Esophagus squamous epithelium (tissue), 5 donors: ENCODE data around the gene LEPROT. TPM values are rescaled to one million over a fixed set of nuclear protein-coding genes. Genes with fewer than 3 reads are reported as not detected.

Source experiments
- DNase-seq: peaks from one replicate; lab custom pipeline; 2025; lab: John Stamatoyannopoulos, UW
- H3K27ac ChIP-seq, 4 donors: fragments of 200-600 bp; sonication (generic); one replicate each; pipeline ENCODE4 v1.5.1; 2016 to 2019; ENCODE audit warnings: mild to moderate bottlenecking in 1 of 4
- H3K27me3 ChIP-seq, 4 donors: fragments of 200-600 bp; sonication (generic); 1 replicate in 3 of 4; 2 replicates in 1 of 4; pipeline versions ENCODE4 v1.5.1 to v1.6.0; 2017 to 2021; ENCODE audit warnings: antibody characterized with exemption in 1 of 4
- H3K36me3 ChIP-seq, 3 donors: fragments of 200-600 bp; sonication (generic); one replicate each; pipeline ENCODE4 v1.5.1; 2016 to 2019
- H3K4me1 ChIP-seq, 3 donors: fragments of 200-600 bp; sonication (generic); one replicate each; pipeline ENCODE4 v1.5.1; 2017 to 2019
- H3K4me3 ChIP-seq, 4 donors: fragments of 200-600 bp; sonication (generic); 1 replicate in 3 of 4; 2 replicates in 1 of 4; pipeline ENCODE4 v1.5.1; 2016 to 2019; ENCODE audit warnings: mild to moderate bottlenecking in 2 of 4, moderate library complexity in 1 of 4
- H3K9me3 ChIP-seq, 3 donors: fragments of 200-600 bp; sonication (generic); one replicate each; pipeline ENCODE4 v1.5.1; 2016 to 2019
- CTCF ChIP-seq, 6 experiments: fragments of 450-650 bp in 4 of 6; fragments of 200-600 bp in 2 of 6; sonication (generic) in 2 of 6; IDR thresholded peaks; one replicate each; pipeline ENCODE4 v1.5.1; 2016 to 2019; ENCODE audit warnings: antibody characterized with exemption in 6 of 6, mild to moderate bottlenecking in 4 of 6, moderate library complexity in 4 of 6
- POLR2A ChIP-seq, 4 donors: fragments of 450-650 bp; IDR thresholded peaks; one replicate each; pipeline ENCODE4 v1.6.1; 2017; ENCODE audit warnings: antibody characterized with exemption in 4 of 4, mild to moderate bottlenecking in 4 of 4, moderate library complexity in 3 of 4
- WGBS, 2 donors: methylation state at CpG; one replicate each; pipeline ENCODE4 v1.1.5; 2018; 5-methylcytosine and 5-hydroxymethylcytosine counted together
- intact Hi-C: fragments of 100-400 bp; cut with DNase I; formaldehyde crosslinking; loops from one replicate; pipeline ENCODE4 v1.15.0; 2022
- small RNA-seq, 4 donors: library from RNA; depleted of rRNA; stranded (forward); fragments of <200 nt; gene quantifications; one replicate each; pipeline ENCODE3, GENCODE V24; 2016
- total RNA-seq, 4 donors: library from RNA; depleted of rRNA; stranded (reverse); fragments of >200 nt; gene quantifications; one replicate each; pipeline ENCODE4 v1.1.0, GENCODE V29; 2016
- donor health status: DM: yes; HTN: yes; CAD: no.

The LEPROT gene
- total RNA-seq, 4 donors from 2014 or later, result 29.7 to 56.9 (median 42.9) TPM

- Histone ChIP-seq H3K4me3 (no peak overlapping the region), H3K4me1 (no peaks in the 10 kb centered on the region), H3K27me3 (no peaks in the 10 kb centered on the region), H3K27ac (no peak overlapping the region), H3K36me3 (no peaks in the 10 kb centered on the region), H3K9me3 (no peaks in the 10 kb centered on the region)
- WGBS, 2 donors, result 48 to 66% methylated on average over 3 of the region's 3 CpGs
- intact Hi-C loops, result no loop called here
- no peak for DNase-seq
- TF ChIP-seq POLR2A (IDR thresholded peaks at IDR 0.05) (no peak), CTCF (IDR thresholded peaks at IDR 0.05) (no peak)
Observed at GRCh38 chr1:65478379-65479026, 58.0 kb downstream of the LEPROT start.

GRCh38 chr1:65479554-65480204, 59.2 kb downstream of the LEPROT start:
- intact Hi-C loops, result no loop called here
- H3K4me1 ChIP-seq, result no peaks in the 10 kb centered on the region
- 75 to 79% methylated on average over 4 of the region's 4 CpGs for WGBS, 2 donors
- H3K4me3 ChIP-seq, result no peak overlapping the region
- no peak for TF ChIP-seq POLR2A (IDR thresholded peaks at IDR 0.05)
- no peak for TF ChIP-seq CTCF (IDR thresholded peaks at IDR 0.05)
- H3K9me3 ChIP-seq, result no peaks in the 10 kb centered on the region
- no peak for DNase-seq
- no peak overlapping the region for H3K27ac ChIP-seq
- no peaks in the 10 kb centered on the region for H3K27me3 ChIP-seq
- H3K36me3 ChIP-seq, result no peaks in the 10 kb centered on the region

- Histone ChIP-seq H3K9me3 (no peaks in the 10 kb centered on the region), H3K4me1 (no peaks in the 10 kb centered on the region), H3K36me3 (no peaks in the 10 kb centered on the region), H3K27ac (no peak overlapping the region), H3K4me3 (no peak overlapping the region), H3K27me3 (no peaks in the 10 kb centered on the region)
- TF ChIP-seq CTCF (IDR thresholded peaks at IDR 0.05) (no peak), POLR2A (IDR thresholded peaks at IDR 0.05) (no peak)
- no peak for DNase-seq
- 64 to 76% methylated on average over 4 of the region's 4 CpGs for WGBS, 2 donors
- intact Hi-C loops, result no loop called here
Observed at GRCh38 chr1:65480684-65481405, 60.4 kb downstream of the LEPROT start.

GRCh38 chr1:65483993-65484754, 63.7 kb downstream of the LEPROT start:
- H3K27me3 ChIP-seq, result no peaks in the 10 kb centered on the region
- H3K4me1 ChIP-seq, result no peaks in the 10 kb centered on the region
- no peak overlapping the region for H3K27ac ChIP-seq
- H3K36me3 ChIP-seq, result no peaks in the 10 kb centered on the region
- no peaks in the 10 kb centered on the region for H3K9me3 ChIP-seq
- TF ChIP-seq POLR2A (IDR thresholded peaks at IDR 0.05) (no peak), CTCF (IDR thresholded peaks at IDR 0.05) (no peak)
- no peak overlapping the region for H3K4me3 ChIP-seq
- no peak for DNase-seq
- 55 to 56% methylated on average over 8 of the region's 8 CpGs for WGBS, 2 donors
- intact Hi-C loops, result no loop called here

Small RNA genes within 50 kb of the gene (small RNA-seq; reads per million reads assigned to genes)
- 0 to 0.14 (median 0) reads per million in 4 donors for gene RNU2-15P

Other genes with a start within 250 kb of the LEPROT start
- 1 to 10 TPM in 1 of 4 donors, under 1 TPM in 3; 0.11 to 1.3 (median 0.34) TPM for gene DNAJC6, start 111.1 kb upstream of the LEPROT start, total RNA-seq
- gene LEPR, start within 50 bp of the LEPROT start, total RNA-seq, result 10 to 100 TPM in 2 of 4 donors, 1 to 10 TPM in 2; 1.2 to 20.4 (median 6.3) TPM